ENCODE results near the gene VAX1.
A peak's percentile ranks its signal among the peaks of the same experiment; 100 is the strongest.

VAX1 gene

GRCh38 chr10:117148284-117148683 lies 10.2 kb upstream of the VAX1 start:
- H3K36me3 Mint-ChIP-seq (ENCODE audit: low read depth) = no peaks in the 10 kb centered on the region
- ATAC-seq = no peak
- no peak overlapping the region for H3K27ac Mint-ChIP-seq
- no peak for DNase-seq
- no peaks in the 10 kb centered on the region for H3K4me1 Mint-ChIP-seq
- H3K27me3 Mint-ChIP-seq = peaks cover 53% of the 10 kb centered on the region
- H3K9me3 Mint-ChIP-seq = no peaks in the 10 kb centered on the region
- no peak overlapping the region for H3K4me3 Mint-ChIP-seq

GRCh38 chr10:117145019-117145418 lies 6.9 kb upstream of the VAX1 start:
- peaks cover 63% of the 10 kb centered on the region for H3K27me3 Mint-ChIP-seq
- DNase-seq = no peak
- H3K4me1 Mint-ChIP-seq = no peaks in the 10 kb centered on the region

GRCh38 chr10:117143103-117143823 lies 5.2 kb upstream of the VAX1 start:
- ATAC-seq (no peak), DNase-seq (no peak)
- Mint-ChIP-seq H3K27ac (no peak overlapping the region), H3K9me3 (no peaks in the 10 kb centered on the region), H3K36me3 (ENCODE audit: low read depth) (no peaks in the 10 kb centered on the region), H3K27me3 (peaks cover 66% of the 10 kb centered on the region), H3K4me1 (peaks cover 1% of the 10 kb centered on the region), H3K4me3 (no peak overlapping the region)

More at GRCh38 chr10:117145019-117145418, 6.9 kb upstream of the VAX1 start:
- ATAC-seq = no peak
- Mint-ChIP-seq H3K36me3 (ENCODE audit: low read depth) (no peaks in the 10 kb centered on the region), H3K27ac (no peak overlapping the region), H3K4me3 (no peak overlapping the region), H3K9me3 (no peaks in the 10 kb centered on the region)

- no peak for ATAC-seq
- Mint-ChIP-seq H3K27me3 (peaks cover 67% of the 10 kb centered on the region), H3K27ac (no peak overlapping the region), H3K9me3 (no peaks in the 10 kb centered on the region), H3K36me3 (ENCODE audit: low read depth) (no peaks in the 10 kb centered on the region), H3K4me1 (peaks cover 6% of the 10 kb centered on the region), H3K4me3 (no peak overlapping the region)
- DNase-seq = no peak
Observed at GRCh38 chr10:117140525-117140902, 2.4 kb upstream of the VAX1 start.

DNA sequence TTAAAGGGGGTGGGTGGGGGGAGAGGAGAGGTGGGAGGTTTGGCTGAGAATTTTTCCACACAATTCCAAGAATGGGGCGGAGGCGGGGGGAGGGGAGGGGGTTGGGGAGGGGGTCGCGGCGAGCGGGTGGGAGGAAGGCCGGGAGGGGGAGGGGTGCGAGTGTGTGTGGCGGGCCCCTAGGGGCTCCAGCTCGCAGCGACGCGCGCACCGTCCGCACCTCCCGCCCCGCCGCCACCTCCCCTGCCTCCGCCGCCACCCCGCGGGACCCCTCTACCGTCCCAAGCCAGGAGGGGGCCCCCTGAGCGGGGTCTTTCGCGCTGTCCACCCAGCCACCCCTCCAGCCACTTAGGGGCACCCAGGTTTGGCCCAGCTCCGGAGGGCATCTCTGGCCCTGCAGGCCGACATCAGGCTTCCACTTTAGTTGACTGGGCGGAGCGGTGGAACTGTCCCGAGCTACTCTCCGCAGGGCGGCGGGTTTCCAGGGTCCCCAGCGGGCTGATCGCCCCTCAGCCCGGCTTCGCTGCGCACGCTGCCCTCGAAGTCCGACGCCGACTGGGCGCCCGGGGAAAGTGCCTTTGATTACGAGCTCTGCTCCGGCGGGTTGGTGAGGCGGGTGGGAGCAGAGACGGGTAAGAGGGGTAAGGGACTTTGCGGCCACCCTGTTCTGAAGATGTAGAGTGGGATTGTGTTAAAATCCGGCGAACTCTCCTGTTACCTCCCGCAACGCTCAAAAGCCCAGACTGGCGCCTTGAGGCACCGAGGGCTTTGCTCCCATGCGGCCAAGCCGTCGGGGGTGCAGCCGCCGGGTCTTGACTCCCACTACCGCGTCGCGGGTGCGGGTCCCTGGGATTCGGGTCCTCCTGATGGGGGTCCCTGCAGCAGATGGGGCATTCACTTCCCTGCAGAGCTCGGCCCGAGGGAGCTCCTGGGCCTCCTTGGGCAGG lies 1.8 kb upstream of the VAX1 start:
- Mint-ChIP-seq H3K27me3 (peaks cover 68% of the 10 kb centered on the region), H3K4me3 (no peak overlapping the region), H3K27ac (no peak overlapping the region), H3K9me3 (no peaks in the 10 kb centered on the region), H3K4me1 (peaks cover 6% of the 10 kb centered on the region), H3K36me3 (ENCODE audit: low read depth) (no peaks in the 10 kb centered on the region)
- ATAC-seq (no peak), DNase-seq (no peak)

- H3K27me3 Mint-ChIP-seq = peaks cover 69% of the 10 kb centered on the region
- no peaks in the 10 kb centered on the region for H3K36me3 Mint-ChIP-seq (ENCODE audit: low read depth)
- DNase-seq (no peak), ATAC-seq (no peak)
- no peak overlapping the region for H3K27ac Mint-ChIP-seq
- no peaks in the 10 kb centered on the region for H3K9me3 Mint-ChIP-seq
- H3K4me1 Mint-ChIP-seq = peaks cover 8% of the 10 kb centered on the region
- H3K4me3 Mint-ChIP-seq = no peak overlapping the region
Observed at GRCh38 chr10:117138838-117139580, 939 bp upstream of the VAX1 start.

DNA sequence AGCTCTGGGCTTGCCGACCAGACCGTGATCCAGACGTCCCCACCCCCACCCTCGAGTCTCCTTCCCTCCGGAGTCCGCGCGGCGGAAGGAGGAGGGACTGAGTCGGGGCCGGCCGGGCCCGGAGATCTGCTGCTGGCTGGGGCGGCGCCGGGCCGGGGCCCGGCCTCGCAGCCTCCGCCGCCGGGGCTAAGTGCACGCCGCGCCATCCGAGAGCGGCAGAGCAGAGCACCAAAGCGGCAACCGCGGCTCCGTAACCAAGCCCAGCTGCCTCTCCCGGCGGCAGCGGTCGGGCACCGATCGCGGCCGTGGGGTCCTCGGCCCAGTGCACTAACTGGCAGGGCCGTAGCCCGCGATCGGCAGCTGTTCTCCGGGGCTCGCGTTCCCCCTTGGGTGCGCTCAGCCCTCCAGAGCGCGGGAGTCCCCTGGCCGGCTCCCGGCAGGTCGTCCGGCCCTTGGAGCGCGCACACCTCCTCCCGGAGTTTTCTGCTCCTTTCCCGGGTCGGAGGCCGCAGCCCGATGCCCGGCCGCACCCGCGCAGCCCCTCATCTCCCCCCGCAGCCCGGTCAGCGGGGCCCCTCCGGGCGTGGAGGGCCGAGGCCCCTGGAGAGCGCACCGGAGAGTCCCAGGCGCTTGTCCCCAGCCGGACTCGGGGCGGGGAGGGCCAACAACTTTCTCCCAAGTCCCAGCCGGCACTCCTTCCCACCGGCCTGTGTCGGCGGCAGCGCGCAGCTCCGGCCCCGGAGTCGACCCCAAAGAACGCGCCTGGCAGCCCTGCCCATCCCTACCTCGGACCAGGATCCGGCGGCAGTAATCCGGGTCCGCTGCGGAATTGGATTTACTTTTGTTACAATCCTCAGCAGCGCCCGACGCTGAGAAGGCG lies 799 bp downstream of the VAX1 start:
- Mint-ChIP-seq H3K4me1 (peaks cover 21% of the 10 kb centered on the region), H3K9me3 (no peaks in the 10 kb centered on the region), H3K36me3 (ENCODE audit: low read depth) (no peaks in the 10 kb centered on the region), H3K27me3 (peaks cover 77% of the 10 kb centered on the region), H3K27ac (no peak overlapping the region), H3K4me3 (no peak overlapping the region)
- ATAC-seq = no peak
- no peak for DNase-seq

GRCh38 chr10:117136391-117136975 lies 1.6 kb downstream of the VAX1 start:
- Mint-ChIP-seq H3K27ac (no peak overlapping the region), H3K4me1 (peaks cover 29% of the 10 kb centered on the region), H3K9me3 (no peaks in the 10 kb centered on the region), H3K36me3 (ENCODE audit: low read depth) (no peaks in the 10 kb centered on the region), H3K4me3 (no peak overlapping the region), H3K27me3 (peaks cover 77% of the 10 kb centered on the region)
- ATAC-seq = no peak
- DNase-seq = no peak

- Mint-ChIP-seq H3K36me3 (ENCODE audit: low read depth) (no peaks in the 10 kb centered on the region), H3K27ac (no peak overlapping the region), H3K27me3 (peaks cover 77% of the 10 kb centered on the region), H3K4me1 (peaks cover 35% of the 10 kb centered on the region), H3K9me3 (no peaks in the 10 kb centered on the region), H3K4me3 (no peak overlapping the region)
- ATAC-seq = no peak
- no peak for DNase-seq
Observed at GRCh38 chr10:117135480-117136140, 2.5 kb downstream of the VAX1 start.

GRCh38 chr10:117135026-117135372 lies 3.1 kb downstream of the VAX1 start:
- DNase-seq (no peak), ATAC-seq (no peak)
- no peak overlapping the region for H3K4me3 Mint-ChIP-seq
- H3K4me1 Mint-ChIP-seq = peaks cover 35% of the 10 kb centered on the region
- H3K27me3 Mint-ChIP-seq = peaks cover 76% of the 10 kb centered on the region
- no peak overlapping the region for H3K27ac Mint-ChIP-seq
- no peaks in the 10 kb centered on the region for H3K9me3 Mint-ChIP-seq
- H3K36me3 Mint-ChIP-seq (ENCODE audit: low read depth) = no peaks in the 10 kb centered on the region

GRCh38 chr10:117134306-117135025 lies 3.6 kb downstream of the VAX1 start:
- peaks cover 79% of the 10 kb centered on the region for H3K27me3 Mint-ChIP-seq
- H3K9me3 Mint-ChIP-seq = no peaks in the 10 kb centered on the region
- ATAC-seq = peak; percentile 18
- no peak overlapping the region for H3K4me3 Mint-ChIP-seq
- H3K36me3 Mint-ChIP-seq (ENCODE audit: low read depth) = no peaks in the 10 kb centered on the region
- no peak overlapping the region for H3K27ac Mint-ChIP-seq
- H3K4me1 Mint-ChIP-seq = peaks cover 35% of the 10 kb centered on the region
- DNase-seq = no peak

GRCh38 chr10:117134056-117134305 lies 4.1 kb downstream of the VAX1 start:
- H3K4me1 Mint-ChIP-seq = peaks cover 35% of the 10 kb centered on the region
- ATAC-seq (no peak), DNase-seq (no peak)
- no peaks in the 10 kb centered on the region for H3K36me3 Mint-ChIP-seq (ENCODE audit: low read depth)
- H3K4me3 Mint-ChIP-seq = peak overlapping the region; percentile 35
- no peak overlapping the region for H3K27ac Mint-ChIP-seq
- no peaks in the 10 kb centered on the region for H3K9me3 Mint-ChIP-seq
- peaks cover 78% of the 10 kb centered on the region for H3K27me3 Mint-ChIP-seq

Data from activated naive CD8-positive, alpha-beta T cell treated with anti-CD3 and anti-CD28 coated beads, Interleukin-2, amount 50 U/mL, for 24 hours (primary cell).